ENCODE data around the gene MAP3K20.

DNA sequence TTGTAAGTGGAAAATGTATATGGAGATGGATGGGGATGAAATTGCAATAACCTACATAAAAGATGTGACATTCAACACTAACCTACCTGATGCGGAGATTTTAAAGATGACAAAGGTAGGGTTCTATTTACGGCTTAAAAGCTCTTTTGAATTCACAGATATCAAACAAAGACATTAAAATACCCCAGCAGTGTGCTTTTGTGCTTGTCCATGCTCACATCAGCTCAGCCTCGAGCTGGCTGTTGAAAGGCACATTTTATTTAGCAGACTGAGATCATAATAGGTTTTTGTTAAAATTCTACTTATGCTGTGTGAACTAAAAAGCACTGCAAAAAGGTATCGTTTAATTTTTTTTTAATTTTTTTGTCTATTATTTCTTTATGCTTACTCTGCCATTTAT lies 183.1 kb downstream of the MAP3K20 start:
- TF ChIP-seq POLR2A (IDR thresholded peaks at IDR 0.05; ENCODE audit: low read depth, low read length) (no peak), POLR2AphosphoS5 (IDR thresholded peaks at IDR 0.05; ENCODE audit: low read depth, low read length) (no peak)
